Stimulated activated CD8-positive, alpha-beta memory T cell treated with anti-CD3 and anti-CD28 coated beads, Interleukin-15, amount 100 ng/mL, for 4 hours (primary cell): ENCODE measurements around the gene ZNF91.
"Not testable (repeated sequence)": the region's sequence is repeated elsewhere in the genome, so short reads cannot be mapped to it uniquely, and the experiment has no call there.

ENCODE experiments used
- DNase-seq, 2 donors: peaks; one replicate each; pipeline ENCODE4 v3.0.0-alpha.2; 2020; ENCODE audit warnings: low read depth in 2 of 2

The ZNF91 gene

GRCh38 chr19:23395041-23395721, at the start of gene ZNF91:
TSS of gene ZNF91 (minus strand) at chr19:23395471. CDS start at chr19:23395354, 117 bp downstream.
- DNase-seq = peak; percentile 77 to 87

GRCh38 chr19:23440791-23441190, 45.5 kb upstream of the ZNF91 start:
- DNase-seq = no peak

- no peak for DNase-seq
Observed at GRCh38 chr19:23440207-23440606, 44.9 kb upstream of the ZNF91 start.

DNA sequence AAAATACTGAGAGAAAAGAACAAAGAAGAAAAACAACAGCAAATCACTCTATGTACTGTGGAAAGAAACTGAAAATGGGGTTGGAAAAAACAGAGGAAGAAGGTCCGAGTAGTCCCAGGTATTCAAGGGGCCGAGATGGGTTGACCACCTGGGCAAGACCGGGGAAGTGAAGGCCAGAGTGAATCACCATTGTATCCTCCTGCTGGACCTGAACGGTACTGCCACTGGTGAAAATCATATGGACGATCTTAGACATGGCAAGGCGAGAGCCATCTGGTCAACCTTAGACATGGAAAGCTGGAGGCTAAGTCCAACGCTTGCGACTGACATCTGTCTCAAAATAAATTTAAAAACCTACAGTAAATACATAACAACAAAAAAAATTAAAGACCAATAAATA, 44.4 kb upstream of the ZNF91 start:
- DNase-seq = no peak

- DNase-seq = no peak
Observed at GRCh38 chr19:23437901-23438300, 42.6 kb upstream of the ZNF91 start.

DNA sequence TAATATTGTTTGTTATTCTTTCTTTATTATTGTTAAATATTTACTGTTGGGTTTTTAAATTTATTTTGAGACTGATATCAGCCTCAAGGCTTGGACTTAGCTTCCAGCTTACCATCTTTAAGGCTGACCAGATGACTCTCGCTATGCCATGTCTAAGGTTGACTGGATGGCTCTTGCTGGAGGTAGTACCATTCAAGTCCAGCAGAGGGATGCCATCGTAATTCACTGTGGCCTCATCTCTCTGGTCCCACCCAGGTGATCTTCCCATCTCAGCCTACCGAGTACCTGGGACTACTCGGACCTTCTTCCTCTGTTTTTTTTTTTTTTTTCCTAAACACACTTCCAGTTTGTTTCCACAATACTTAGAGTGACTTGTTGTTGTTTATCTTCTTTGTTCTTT, 41.7 kb upstream of the ZNF91 start:
- DNase-seq = no peak

DNA sequence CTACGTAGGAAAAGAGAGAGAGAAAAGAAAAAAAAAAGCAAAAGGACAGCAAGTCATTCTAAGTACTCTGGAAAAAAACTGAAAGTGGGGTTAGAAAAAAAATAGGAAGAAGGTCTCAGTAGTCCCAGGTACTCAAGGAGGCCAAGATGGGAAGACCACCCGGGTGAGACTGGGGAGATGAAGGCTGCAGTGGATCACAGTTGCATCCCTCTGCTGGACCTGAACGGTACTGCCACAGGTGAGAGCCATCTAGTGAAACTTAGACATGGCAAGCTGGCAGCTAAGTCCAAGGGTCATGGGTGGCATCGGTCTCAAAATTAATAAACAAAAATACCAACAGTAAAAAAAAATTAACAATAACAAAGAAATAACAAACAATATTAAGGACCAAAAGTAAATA, 41.0 kb upstream of the ZNF91 start:
- DNase-seq = no peak

DNA sequence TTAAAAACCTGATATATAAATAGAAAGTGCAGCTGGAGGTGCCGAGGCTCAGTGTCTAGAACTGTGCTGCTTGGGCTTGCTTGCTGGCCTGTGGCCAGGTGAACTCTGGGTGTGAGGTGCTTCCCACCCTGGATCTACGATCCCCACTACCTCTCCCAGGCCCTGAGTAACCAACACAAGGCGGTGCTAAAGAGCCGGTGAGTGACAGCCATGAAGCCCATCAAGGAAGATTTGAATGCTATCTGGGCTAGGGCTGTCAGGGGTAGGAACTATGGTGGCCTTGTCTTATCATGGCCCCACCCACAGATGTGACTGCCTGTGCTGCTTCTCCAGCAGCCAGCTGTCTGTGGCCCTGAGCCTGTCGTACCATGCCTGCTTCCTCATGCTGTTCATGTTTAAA, 25.6 kb upstream of the ZNF91 start:
- DNase-seq = no peak

- not testable (repeated sequence) for DNase-seq
Observed at GRCh38 chr19:23419261-23419660, 24.0 kb upstream of the ZNF91 start.

- no peak for DNase-seq
Observed at GRCh38 chr19:23415561-23416191, 20.4 kb upstream of the ZNF91 start.

GRCh38 chr19:23415034-23415433, 19.8 kb upstream of the ZNF91 start:
- DNase-seq = no peak

GRCh38 chr19:23410155-23410554, 14.9 kb upstream of the ZNF91 start:
- DNase-seq = no peak

- no peak for DNase-seq
Observed at GRCh38 chr19:23409392-23410048, 14.2 kb upstream of the ZNF91 start.

- DNase-seq = no peak
Observed at GRCh38 chr19:23407616-23408133, 12.4 kb upstream of the ZNF91 start.

- no peak for DNase-seq
Observed at GRCh38 chr19:23406721-23407120, 11.4 kb upstream of the ZNF91 start.

DNA sequence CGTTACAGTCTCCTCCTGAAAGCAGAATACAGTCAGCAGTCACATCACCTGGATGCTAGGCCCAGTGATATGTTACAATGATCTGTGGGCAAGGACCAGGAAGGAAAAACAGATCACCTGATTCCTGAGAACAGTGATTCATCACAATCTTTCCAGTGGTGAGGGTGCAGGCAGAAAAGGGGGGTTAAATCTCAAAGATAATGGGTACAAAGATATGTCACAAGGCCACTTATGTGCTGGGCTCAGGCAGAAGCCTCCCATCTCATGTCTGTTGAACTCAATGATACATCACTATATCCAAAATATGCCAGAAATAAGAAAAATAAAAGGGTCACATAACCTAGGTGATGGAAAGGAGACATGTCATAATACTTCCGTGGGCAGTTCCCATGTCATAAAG, 10.8 kb upstream of the ZNF91 start:
- DNase-seq = no peak

DNA sequence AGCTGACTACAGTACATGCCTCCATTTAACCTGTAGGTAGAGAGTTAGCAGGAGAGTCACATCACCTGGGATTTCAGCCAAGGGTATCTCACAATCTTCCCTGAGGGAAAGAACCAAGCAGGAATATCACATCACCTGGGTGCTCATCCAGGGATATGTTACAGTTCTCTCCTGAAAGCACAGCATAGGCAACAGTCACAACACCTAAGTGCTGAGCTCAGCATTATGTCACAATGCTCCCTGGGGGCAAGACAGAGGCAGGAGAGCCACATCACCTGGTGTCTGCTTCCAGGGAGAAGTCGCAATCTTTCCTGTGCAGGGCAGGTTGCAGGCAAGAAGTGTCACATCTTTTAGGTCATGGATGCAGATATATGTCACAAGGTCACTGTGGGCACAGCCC, 9.4 kb upstream of the ZNF91 start:
- DNase-seq = no peak

GRCh38 chr19:23403581-23404324, 8.5 kb upstream of the ZNF91 start:
- no peak for DNase-seq

DNA sequence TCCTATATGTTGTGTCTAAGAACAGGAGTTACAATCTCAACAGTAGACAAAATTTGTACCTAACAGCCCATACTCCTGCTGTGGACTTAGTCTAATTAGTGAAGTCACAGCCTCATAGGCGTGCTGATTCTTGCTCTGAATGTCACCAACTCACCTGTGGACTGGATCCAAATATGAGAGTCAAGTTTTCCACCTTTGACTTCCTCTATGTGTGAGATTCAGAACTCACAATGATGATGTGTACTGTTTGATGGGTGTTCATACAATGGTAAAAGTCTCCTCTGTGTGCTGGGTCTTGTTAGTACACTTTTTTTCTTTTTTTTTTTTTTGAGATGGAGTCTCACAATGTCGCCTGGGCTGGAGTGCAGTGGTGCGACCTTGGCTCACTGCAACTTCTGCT, 7.8 kb upstream of the ZNF91 start:
- DNase-seq = no peak

- no peak for DNase-seq
Observed at GRCh38 chr19:23402388-23402787, 7.1 kb upstream of the ZNF91 start.

GRCh38 chr19:23401086-23401610, 5.9 kb upstream of the ZNF91 start:
- no peak for DNase-seq

DNA sequence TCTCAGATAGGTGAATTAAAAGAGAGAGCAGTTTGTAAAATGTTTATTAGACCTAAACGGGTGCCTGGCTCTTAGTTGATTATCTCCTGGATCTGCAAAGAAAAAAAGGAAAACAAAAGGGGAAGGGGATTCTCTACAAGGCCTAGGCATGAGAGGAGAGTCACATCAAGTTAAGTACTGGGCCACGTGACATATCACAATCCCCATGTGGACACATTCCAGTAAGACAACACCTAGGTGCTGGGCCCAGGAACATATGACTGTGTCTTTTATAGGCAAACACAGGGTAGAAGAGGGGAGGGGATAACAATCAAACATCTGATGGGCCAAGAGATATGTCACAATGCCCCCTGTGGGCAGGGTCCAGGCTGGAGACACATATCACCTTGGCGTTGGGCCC, 4.2 kb upstream of the ZNF91 start:
- DNase-seq = no peak
